GM18867 (cell line): Measurements from ENCODE around the gene ETHE1.

Source experiments
- ATAC-seq: cut with Tn5 transposase; IDR thresholded peaks from one replicate; pipeline ENCODE4 v1.9.1; 2021; ENCODE audit warnings: mild to moderate bottlenecking, moderate library complexity; ENCODE audit not compliant: unreplicated experiment

ETHE1 gene

GRCh38 chr19:43495082-43495481 lies 31.9 kb downstream of the ETHE1 start:
- no peak for ATAC-seq

DNA sequence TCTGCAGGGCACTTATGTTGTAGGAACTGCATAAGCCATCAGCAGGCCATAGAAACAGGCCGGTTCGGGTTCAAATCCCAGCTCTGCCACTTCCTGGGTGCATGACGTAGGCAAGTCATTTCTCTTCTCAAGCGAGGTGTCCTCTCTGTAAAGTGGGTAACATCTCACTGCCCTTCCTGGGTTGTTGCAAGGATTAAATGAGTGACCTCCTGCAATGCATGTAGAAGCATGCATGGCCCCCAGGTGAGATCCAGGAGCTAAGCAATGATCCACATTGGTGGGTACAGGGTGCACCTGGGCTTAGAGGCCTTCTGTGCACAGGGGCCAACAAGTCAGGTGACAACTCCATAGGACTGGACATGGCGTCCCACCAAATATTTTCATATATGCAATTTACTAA lies 36.2 kb downstream of the ETHE1 start:
- ATAC-seq: no peak

DNA sequence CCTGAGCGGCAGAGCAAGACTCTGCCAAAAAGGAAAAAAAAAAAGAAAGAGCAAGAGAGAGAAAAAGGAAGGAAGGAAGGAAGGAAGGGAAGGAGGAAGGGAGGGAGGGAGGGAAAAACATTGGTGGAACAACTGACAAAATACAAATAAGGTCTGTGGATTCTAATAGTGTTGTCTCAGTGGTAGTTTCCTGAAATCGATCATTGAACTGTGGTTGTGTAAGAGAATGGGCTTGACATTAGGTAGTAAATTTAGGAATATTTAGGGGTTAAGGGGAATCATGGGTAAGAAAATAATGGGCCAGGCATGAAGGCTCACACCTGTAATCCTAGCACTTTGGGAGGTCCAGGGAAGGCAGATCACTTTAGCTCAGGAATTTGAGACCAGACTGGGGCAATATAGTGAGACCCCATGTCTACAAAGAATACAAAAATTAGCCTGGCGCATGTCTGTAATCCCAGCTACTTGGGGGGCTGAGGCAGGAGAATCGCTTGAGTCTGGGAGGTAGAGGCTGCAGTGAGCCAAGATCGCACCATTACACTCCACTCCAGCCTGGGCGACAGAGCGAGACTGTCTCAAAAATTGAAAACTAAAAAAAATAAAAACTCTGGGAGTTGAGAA lies 36.9 kb downstream of the ETHE1 start:
- ATAC-seq: no peak

DNA sequence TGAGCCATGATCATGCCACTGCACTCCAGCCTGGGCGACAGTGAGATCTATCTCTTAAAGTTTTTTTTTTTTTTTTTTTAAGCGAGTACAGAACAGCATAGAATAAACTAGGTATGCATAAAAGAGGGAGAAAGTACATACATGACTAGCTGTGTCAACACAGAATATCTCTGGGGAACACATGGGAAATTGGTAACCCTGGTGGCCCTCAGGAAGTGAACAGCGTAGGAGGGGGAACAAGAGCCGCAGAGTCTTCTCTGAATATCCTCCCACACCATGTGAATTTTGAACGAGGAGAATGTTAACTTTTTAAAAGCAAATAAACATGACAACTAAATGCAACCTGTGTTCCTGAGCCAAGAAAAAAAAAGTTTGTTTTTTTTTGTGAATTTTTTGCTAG lies 37.7 kb downstream of the ETHE1 start:
- ATAC-seq: no peak

- ATAC-seq: no peak
Measured at GRCh38 chr19:43488179-43488578, 38.8 kb downstream of the ETHE1 start.

DNA sequence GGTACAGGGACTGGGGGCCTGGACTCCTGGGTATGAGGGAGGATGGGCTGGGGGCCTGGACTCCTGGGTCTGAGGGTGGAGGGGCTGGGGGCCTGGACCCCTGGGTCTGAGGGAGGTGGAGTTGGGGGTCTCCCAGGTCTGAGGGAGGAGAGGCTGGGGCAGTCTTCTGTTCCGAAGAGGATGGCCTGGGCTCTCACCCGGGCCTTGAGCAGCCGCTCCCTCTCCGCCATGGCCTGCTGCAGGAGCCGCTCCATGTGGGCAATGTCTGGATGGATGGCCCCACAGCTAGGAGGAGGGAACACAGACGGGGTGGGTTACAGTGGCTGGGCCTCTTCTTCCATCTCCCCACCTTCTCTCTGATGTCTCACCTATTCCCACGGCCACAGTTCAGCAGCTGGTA lies 40.6 kb downstream of the ETHE1 start:
- ATAC-seq: no peak

DNA sequence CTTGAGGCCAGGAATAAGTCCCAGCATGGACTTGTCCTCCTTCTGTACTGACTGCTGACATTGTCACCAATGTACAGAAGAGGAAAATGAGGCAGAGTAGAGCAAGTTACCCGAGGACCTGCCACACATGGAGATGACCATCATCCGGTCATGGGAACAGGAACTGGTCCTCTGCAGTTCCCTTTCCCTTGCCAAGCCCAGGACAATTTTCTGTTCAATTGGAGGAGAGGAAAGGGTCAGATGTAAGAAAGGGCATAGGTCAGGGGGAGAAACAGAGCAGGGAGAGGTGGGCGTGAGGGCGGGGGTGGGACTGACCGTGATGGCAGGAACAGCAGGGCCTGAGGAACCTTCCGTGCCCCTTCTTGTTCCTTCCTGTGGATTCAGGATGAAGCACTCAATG lies 41.0 kb downstream of the ETHE1 start:
- ATAC-seq: no peak

DNA sequence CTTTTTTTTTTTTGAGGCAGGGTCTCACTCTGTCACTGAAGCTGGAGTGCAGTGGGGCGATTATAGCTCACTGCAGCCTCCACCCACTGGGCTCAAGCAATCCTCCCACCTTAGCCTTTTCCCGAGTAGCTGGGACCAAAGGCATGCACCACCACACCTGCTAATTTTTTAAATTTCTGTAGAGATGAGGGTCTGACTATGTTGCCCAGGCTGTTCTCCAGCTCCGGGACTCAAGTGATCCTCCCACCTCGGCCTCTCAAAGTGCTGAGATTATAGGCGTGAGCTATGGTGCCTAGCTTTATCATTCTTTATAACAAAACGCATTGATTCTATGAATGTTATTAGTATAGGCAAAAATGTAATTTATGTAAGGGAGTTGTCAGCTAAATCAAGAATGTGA lies 43.7 kb downstream of the ETHE1 start:
- no peak for ATAC-seq

GRCh38 chr19:43482193-43482592 lies 44.8 kb downstream of the ETHE1 start:
- no peak for ATAC-seq

DNA sequence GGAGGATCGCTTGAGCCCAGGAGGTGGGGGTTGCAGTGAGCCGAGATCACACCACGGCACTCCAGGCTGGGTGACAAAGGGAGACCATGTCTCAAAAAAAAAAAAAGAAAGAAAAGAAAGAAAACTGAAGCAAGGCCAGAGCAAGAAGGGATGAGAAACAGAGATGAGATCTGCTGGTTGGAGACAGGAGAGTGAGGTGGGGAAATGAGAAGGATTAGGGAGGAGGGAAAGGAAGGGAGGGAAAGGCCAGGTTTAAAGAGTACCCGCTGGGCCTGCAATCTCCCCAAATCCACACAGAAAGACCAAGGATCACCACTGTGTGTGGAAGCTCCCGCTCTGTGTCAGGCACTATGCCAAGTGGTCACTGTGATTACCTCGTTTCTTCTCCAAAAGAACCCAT lies 45.3 kb downstream of the ETHE1 start:
- no peak for ATAC-seq

DNA sequence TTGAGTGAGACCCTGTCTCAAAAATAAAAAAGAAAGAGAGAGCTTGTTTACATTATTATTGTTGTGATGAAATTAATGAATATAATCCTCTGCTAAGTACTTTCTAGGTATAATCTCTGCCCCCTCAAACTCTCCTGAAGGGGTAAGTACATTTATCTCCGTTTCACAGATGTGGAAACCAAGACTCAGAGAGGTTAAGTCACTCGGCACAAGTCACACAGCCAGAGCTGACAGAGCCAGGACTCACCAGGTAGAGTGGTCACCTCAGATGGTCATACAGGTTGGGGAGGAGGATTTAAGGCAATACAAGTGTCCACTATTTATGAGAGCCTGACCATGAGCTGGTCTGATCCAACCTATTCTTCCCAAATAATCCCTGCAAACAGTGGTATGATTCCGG lies 46.4 kb downstream of the ETHE1 start:
- ATAC-seq: no peak

DNA sequence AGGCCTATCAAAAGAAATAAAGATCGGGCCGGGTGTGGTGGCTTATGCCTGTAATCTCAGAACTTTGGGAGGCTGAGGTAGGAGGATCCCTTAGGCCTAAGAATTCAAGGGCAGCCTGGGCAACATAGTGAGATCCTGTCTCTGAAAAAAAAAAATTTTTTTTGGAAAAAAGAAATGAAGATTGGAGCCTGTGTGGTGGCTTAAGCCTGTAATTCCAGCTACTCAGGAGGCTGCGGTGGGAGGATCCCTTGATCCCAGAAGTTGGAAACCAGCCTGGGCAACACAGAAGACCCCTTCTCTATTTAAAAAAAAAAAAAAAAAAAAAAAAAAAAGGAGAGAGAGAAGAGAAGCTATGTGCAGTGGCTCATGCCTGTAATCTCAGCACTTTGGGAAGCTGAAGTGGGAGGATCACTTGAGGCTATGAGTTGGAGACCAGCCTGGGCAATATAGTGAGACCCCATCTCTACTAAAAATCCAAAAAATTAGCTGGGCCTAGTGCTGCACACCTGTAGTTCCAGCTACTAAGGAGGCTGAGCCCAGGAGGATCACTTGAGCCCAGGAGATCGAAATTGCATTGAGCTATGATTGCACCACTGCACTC lies 46.9 kb downstream of the ETHE1 start:
- no peak for ATAC-seq

DNA sequence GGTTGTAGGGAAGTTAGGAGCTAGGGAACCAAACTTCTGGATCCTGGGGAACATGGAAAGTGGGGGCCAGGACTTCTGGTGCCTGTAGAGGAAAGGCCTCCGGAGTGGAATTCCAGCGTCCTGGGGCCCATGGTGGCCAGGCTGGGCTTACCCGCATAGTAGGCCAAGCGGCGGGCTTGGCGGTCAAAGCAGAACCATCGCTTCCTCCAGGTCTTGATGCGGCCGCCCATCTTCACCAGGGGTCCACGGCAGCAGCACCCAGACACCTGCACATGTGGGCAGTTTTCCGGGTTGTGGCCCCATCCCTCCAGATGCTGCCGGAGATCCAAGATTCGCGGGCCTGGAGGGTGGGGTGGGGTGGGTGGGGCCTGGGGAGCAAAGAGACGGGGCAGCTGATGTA lies 47.8 kb downstream of the ETHE1 start:
- ATAC-seq: no peak

DNA sequence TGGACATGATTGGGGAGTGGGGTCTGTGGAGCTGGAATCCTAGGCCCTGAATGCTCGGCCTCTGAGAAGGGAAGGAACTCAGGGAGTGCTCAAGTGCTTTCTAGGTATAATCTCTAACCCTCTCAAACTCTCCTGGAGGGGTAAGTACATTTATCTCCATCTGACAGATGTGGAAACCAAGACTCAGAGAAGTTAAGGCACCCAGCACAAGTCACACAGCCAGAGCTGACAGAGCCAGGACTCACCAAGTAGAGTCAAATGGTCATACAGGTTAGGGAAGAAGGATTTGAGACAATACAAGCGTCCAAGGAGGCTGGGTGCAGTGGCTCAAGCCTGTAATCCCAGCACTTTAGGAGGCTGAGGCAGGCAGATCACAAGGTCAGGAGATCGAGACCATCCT lies 48.7 kb downstream of the ETHE1 start:
- no peak for ATAC-seq

- no peak for ATAC-seq
Measured at GRCh38 chr19:43476606-43477005, 50.4 kb downstream of the ETHE1 start.

DNA sequence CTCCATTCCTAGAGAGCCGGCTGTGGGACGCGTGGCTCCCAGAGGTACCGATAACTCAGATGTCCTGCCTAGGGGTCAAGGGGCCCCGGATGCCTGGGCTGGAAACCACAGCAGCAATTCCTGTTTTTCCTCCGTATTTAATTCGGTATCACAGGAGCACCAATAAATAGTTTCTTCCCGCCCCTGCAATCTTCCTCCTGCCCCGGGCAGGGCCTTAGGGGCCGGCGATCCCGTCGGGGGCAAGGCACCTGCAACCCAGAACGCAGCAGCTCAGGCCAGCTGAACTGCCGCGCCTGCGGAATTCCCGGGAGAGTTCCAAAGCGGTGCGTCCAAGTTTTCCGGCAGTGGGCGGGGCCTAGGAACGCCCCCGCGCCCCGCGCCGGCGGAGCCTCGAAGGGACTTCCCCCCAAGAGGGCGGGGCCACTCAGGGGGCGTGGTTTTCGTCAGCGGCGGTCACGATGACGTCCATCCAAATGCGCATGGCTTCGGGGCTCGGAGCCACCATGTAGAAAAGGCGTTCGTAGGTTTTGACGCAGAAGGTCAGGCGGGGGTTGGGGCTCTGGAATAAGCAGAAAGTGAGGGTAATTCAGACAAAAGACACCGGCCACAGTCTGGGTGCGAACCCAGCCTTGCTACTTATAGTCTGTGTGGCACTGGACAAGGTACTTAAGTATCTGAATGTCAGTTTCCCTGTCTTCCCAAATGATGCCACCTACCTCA lies 51.9 kb downstream of the ETHE1 start:
- peak; percentile 68 for ATAC-seq

DNA sequence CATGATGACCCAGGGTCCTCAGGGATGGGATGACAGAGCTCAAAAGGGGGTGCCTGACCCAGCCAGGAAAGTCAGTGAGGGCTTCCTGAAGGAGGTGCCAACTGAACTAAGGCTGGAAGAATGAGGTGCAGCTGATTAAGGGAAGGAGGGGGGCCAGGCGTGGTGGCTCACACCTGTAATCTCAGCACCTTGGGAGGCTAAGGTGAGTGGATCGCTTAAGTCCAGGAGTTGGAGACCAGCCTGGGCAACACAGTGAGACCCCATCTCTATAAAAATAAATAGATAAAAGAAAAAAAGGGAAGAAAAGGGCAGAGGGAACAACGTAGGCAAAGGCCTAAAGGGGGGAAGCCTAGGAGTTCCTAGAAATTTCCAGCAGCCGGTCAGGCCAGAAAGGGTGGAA lies 52.5 kb downstream of the ETHE1 start:
- ATAC-seq: no peak

- no peak for ATAC-seq
Measured at GRCh38 chr19:43471091-43471490, 55.9 kb downstream of the ETHE1 start.

DNA sequence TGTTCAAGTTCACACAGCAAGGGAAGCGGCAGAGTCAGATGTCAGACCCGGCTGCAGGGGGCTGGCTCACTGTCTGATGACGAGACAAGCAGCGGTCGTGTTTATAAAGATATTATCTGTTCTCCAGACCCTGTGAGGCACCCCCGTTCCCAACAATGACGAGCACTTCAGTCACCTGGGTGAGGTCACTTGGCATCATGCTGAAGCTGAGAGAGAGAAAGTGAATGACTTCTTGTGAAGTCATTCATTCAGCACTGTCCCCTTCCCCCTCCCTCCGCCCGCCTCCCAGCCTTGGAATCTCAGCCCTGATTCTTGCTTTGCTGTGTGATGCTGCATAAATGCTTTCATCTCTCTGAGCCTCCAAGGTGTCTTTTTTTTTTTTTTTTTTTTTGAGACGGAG lies 56.7 kb downstream of the ETHE1 start:
- ATAC-seq: no peak

- ATAC-seq: no peak
Measured at GRCh38 chr19:43469160-43469480, 57.9 kb downstream of the ETHE1 start.

GRCh38 chr19:43468354-43469159 lies 58.4 kb downstream of the ETHE1 start:
- ATAC-seq: no peak

DNA sequence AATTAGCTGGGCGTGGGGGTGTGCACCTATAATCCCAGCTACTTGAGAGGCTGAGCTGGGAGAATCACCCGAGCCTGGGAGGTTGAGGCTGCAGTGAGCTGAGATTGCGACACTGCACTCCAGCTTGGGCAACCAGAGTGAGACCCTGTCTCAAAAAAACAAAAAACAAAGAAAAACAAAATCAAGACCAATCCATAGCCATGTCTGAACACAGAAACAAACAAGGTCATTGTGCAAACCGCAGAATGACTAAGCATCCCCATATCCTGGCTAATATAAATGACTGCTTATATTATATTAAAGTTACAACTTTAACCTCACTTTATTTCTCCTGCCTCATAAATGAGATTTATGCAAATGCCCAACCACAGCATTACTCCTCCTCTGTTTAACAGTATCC lies 59.3 kb downstream of the ETHE1 start:
- no peak for ATAC-seq
